ENCODE results near the gene CCDC184. TPM values are rescaled to one million over a fixed set of nuclear protein-coding genes. Genes with fewer than 3 reads are reported as not detected.
"Not testable (repeated sequence)": the region's sequence is repeated elsewhere in the genome, so short reads cannot be mapped to it uniquely, and the experiment has no call there.

Gene CCDC184
- total and polyA plus RNA-seq, 4 donors, result 0.07 to 0.13 (median 0.08) TPM; not detected in 1

- H3K4me1 ChIP-seq (ENCODE audit: control insufficient read depth in 4 of 4, insufficient read depth in 4 of 4, low read length in 3 of 4), result not testable (repeated sequence)
- WGBS, result 97% methylated on average over 5 of the region's 5 CpGs
Observed at GRCh38 chr12:48155786-48156185, 27.7 kb upstream of the CCDC184 start.

DNA sequence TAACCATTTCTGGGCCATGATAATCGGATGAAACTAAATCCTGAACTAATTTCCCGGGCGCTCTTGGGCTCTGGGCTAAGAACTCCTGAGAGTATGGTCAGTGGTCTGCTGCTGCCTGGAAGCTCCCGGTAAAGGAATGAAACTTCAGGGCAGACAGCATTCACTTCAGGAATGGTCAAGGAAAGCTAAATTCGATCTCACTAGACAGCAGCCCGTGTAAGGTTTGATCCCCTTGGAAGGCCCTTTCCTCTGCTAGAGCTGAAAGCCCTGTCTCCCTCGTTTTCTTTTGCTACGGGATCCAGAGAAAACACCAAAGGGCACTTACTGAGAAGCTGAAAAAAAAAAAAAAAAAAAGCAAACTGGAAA lies 26.8 kb upstream of the CCDC184 start:
- peak overlapping the region; percentile 76 to 98 (median 97) for H3K4me3 ChIP-seq (ENCODE audit: low read depth in 1 of 3, low read length in 3 of 3)
- H3K27me3 ChIP-seq (ENCODE audit: control insufficient read depth in 4 of 4, insufficient read depth in 4 of 4, low read length in 3 of 4), result no peaks in the 10 kb centered on the region
- DNase-seq (ENCODE audit: low spot score), result no peak
- H3K9me3 ChIP-seq (ENCODE audit: control insufficient read depth in 4 of 4, low read length in 3 of 4), result no peaks in the 10 kb centered on the region
- WGBS, result 29% methylated on average over 8 of the region's 8 CpGs
- no peak overlapping the region for H3K27ac ChIP-seq (ENCODE audit: low read depth in 1 of 2, low read length in 2 of 2)
- TF ChIP-seq REST (IDR thresholded peaks at IDR 0.05) (no peak), ATF3 (IDR thresholded peaks at IDR 0.05) (no peak), TAF1 (conservative IDR thresholded peaks at IDR 0.05) (no peak), EGR1 (IDR thresholded peaks at IDR 0.05; ENCODE audit: low read depth in 2 of 2) (no peak), GABPA (IDR thresholded peaks at IDR 0.05 in 1 of 2, conservative IDR thresholded peaks at IDR 0.05 in 1 of 2) (no peak), RXRA (IDR thresholded peaks at IDR 0.05) (no peak)
- TF ChIP-seq, protein P1, sequence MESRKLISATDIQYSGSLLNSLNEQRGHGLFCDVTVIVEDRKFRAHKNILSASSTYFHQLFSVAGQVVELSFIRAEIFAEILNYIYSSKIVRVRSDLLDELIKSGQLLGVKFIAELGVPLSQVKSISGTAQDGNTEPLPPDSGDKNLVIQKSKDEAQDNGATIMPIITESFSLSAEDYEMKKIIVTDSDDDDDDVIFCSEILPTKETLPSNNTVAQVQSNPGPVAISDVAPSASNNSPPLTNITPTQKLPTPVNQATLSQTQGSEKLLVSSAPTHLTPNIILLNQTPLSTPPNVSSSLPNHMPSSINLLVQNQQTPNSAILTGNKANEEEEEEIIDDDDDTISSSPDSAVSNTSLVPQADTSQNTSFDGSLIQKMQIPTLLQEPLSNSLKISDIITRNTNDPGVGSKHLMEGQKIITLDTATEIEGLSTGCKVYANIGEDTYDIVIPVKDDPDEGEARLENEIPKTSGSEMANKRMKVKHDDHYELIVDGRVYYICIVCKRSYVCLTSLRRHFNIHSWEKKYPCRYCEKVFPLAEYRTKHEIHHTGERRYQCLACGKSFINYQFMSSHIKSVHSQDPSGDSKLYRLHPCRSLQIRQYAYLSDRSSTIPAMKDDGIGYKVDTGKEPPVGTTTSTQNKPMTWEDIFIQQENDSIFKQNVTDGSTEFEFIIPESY (IDR thresholded peaks at IDR 0.05), result no peak
- peaks cover 0 to 9% (median 7%) of the 10 kb centered on the region in 4 donors for H3K4me1 ChIP-seq (ENCODE audit: control insufficient read depth in 4 of 4, insufficient read depth in 4 of 4, low read length in 3 of 4)
- peaks cover 3 to 12% (median 10%) of the 10 kb centered on the region in 4 donors for H3K36me3 ChIP-seq (ENCODE audit: control insufficient read depth in 4 of 4, insufficient read depth in 3 of 4, low read depth in 1 of 4, low read length in 3 of 4)
- peak overlapping the region; percentile 73 to 75 for H3K9ac ChIP-seq (ENCODE audit: low read depth in 1 of 2, low read length in 2 of 2)

More at GRCh38 chr12:48155786-48156185, 27.7 kb upstream of the CCDC184 start:
- H3K9ac ChIP-seq (ENCODE audit: low read depth in 1 of 2, low read length in 2 of 2); H3K27ac ChIP-seq (ENCODE audit: low read depth in 1 of 2, low read length in 2 of 2); H3K4me3 ChIP-seq (ENCODE audit: low read depth in 1 of 3, low read length in 3 of 3); DNase-seq (ENCODE audit: low spot score); H3K9me3 ChIP-seq (ENCODE audit: control insufficient read depth in 4 of 4, low read length in 3 of 4); H3K27me3 ChIP-seq (ENCODE audit: control insufficient read depth in 4 of 4, insufficient read depth in 4 of 4, low read length in 3 of 4): not testable (repeated sequence)
- peaks cover 5 to 21% (median 18%) of the 10 kb centered on the region in 4 donors for H3K36me3 ChIP-seq (ENCODE audit: control insufficient read depth in 4 of 4, insufficient read depth in 3 of 4, low read depth in 1 of 4, low read length in 3 of 4)

DNA sequence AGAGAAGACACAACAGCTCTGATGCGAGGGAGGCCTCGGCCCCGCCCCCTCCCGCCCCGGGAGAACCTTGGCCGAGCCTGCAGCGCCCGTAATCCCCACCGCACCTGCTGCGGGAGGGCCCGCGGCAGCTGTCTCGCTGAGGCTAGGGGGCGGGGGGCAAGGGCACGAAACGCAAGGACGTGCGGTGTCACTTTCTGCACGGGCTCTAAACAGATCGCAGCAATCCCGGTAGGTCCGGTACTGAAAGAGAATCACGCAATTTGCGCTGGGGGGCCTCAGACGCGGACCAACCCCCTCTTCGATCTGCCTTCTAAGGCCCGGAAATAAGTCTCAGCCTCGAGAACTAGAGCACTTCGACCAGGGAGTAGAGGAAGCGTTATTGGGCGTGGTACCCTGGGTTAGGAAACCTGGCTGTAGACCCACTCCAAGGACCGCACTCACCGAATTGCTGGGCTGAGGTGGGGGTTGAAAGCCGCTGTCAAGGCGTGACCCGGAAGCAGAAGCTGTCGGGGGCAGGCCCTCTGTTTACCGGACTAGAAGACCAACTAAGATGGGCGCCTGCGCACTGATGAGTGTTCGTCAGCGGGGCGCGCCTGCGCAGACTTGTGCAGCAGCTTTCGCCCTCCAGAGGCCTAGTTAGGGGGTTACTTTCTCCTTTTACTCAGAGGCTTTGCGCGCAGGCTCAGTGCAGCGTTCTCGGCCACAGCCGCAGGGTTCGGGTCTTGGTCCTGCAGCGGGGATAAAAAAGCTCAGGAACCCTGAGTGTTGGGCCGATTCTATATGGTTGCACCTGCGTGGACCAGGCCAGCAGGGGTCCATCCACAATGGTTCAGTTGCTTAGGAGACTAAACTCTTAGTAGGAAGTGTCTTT lies 26.2 kb upstream of the CCDC184 start, which contains the start of gene ASB8:
ASB8 (minus strand) TSS at position 498 of the 871 bp plus-strand sequence. CDS start 4,019 bp downstream, outside the sequence.
- H3K9ac ChIP-seq (ENCODE audit: low read depth in 1 of 2, low read length in 2 of 2), result peak within 1 kb of the TSS; percentile 75 to 89
- DNase-seq (ENCODE audit: low spot score), result peak; percentile 98
- under 1% methylated on average over 56 of the region's 56 CpGs for WGBS
- H3K9me3 ChIP-seq (ENCODE audit: control insufficient read depth in 4 of 4, low read length in 3 of 4), result no peaks in the 10 kb centered on the region
- peaks cover 0 to 9% (median 7%) of the 10 kb centered on the region in 4 donors for H3K4me1 ChIP-seq (ENCODE audit: control insufficient read depth in 4 of 4, insufficient read depth in 4 of 4, low read length in 3 of 4)
- peak within 1 kb of the TSS; percentile 76 to 98 (median 97) for H3K4me3 ChIP-seq (ENCODE audit: low read depth in 1 of 3, low read length in 3 of 3)
- H3K27me3 ChIP-seq (ENCODE audit: control insufficient read depth in 4 of 4, insufficient read depth in 4 of 4, low read length in 3 of 4), result no peaks in the 10 kb centered on the region
- H3K27ac ChIP-seq (ENCODE audit: low read depth in 1 of 2, low read length in 2 of 2), result peak within 1 kb of the TSS; percentile 75 to 79
- peaks cover 3 to 9% (median 7%) of the 10 kb centered on the region in 4 donors for H3K36me3 ChIP-seq (ENCODE audit: control insufficient read depth in 4 of 4, insufficient read depth in 3 of 4, low read depth in 1 of 4, low read length in 3 of 4)
- peak; percentile 5 to 19 for TF ChIP-seq HNF4A (conservative IDR thresholded peaks at IDR 0.05)
- no peak for TF ChIP-seq ATF3 (IDR thresholded peaks at IDR 0.05)
- TF ChIP-seq NR2F2 (IDR thresholded peaks at IDR 0.05), result peak; percentile 77
- TF ChIP-seq SP1 (IDR thresholded peaks at IDR 0.05), result peak; percentile 38
- TF ChIP-seq, protein P1 (IDR thresholded peaks at IDR 0.05), result peak; percentile 75
- TF ChIP-seq JUND (IDR thresholded peaks at IDR 0.05), result no peak
- TF ChIP-seq FOXA1 (IDR thresholded peaks at IDR 0.05), result peak; percentile 75
- no peak for TF ChIP-seq HNF4G (IDR thresholded peaks at IDR 0.05)
- TF ChIP-seq RXRA (IDR thresholded peaks at IDR 0.05), result peak; percentile 31 to 33
- TF ChIP-seq MAX (IDR thresholded peaks at IDR 0.05), result peak; percentile 46
- TF ChIP-seq CTCF (IDR thresholded peaks at IDR 0.05; ENCODE audit: low read depth, low read length, missing input control), result peak; percentile 43
- peak; percentile 97 for TF ChIP-seq TAF1 (conservative IDR thresholded peaks at IDR 0.05)

Data from liver (tissue), 9 donors.